Stimulated activated CD8-positive, alpha-beta memory T cell treated with anti-CD3 and anti-CD28 coated beads, Interleukin-2, amount 100 ng/mL, for 48 hours (primary cell): ENCODE results near the gene DEFB110.

Source experiments
- DNase-seq, 2 donors: peaks; one replicate each; pipeline ENCODE4 v3.0.0-alpha.2; 2020; ENCODE audit warnings: low read depth in 2 of 2

Gene DEFB110

GRCh38 chr6:50021894-50022293, at the start of gene DEFB110:
DEFB110 (minus strand) TSS chr6:50021994; CDS start chr6:50021935, 59 bp downstream.
- no peak for DNase-seq

- no peak for DNase-seq
These were observed 48.3 kb upstream of the DEFB110 start for GRCh38 chr6:50070101-50070500.

GRCh38 chr6:50062051-50062450, 40.3 kb upstream of the DEFB110 start:
- DNase-seq, result no peak

GRCh38 chr6:50056242-50056641, 34.4 kb upstream of the DEFB110 start:
- no peak for DNase-seq

GRCh38 chr6:50049829-50050228, 28.0 kb upstream of the DEFB110 start, which contains the start of gene DEFB112:
DEFB112 (minus strand) TSS chr6:50049929; CDS start chr6:50049869, 60 bp downstream.
- DNase-seq, result no peak

- DNase-seq, result no peak
These were observed 25.2 kb upstream of the DEFB110 start for GRCh38 chr6:50047026-50047425.

GRCh38 chr6:50030777-50031562, 9.2 kb upstream of the DEFB110 start:
- no peak for DNase-seq

- DNase-seq, result no peak
These were observed 8.6 kb upstream of the DEFB110 start for GRCh38 chr6:50030350-50030749.

GRCh38 chr6:50025258-50025657, 3.5 kb upstream of the DEFB110 start:
- no peak for DNase-seq

- DNase-seq, result no peak
These were observed 14.0 kb downstream of the DEFB110 start for GRCh38 chr6:50007819-50008218.

- no peak for DNase-seq
These were observed 18.7 kb downstream of the DEFB110 start for GRCh38 chr6:50003139-50003538.

- DNase-seq, result no peak
These were observed 26.5 kb downstream of the DEFB110 start for GRCh38 chr6:49995278-49995677.

GRCh38 chr6:49988900-49989299, 32.9 kb downstream of the DEFB110 start:
- no peak for DNase-seq

- DNase-seq, result no peak
These were observed 34.0 kb downstream of the DEFB110 start for GRCh38 chr6:49987749-49988148.

GRCh38 chr6:49986551-49986950, 35.2 kb downstream of the DEFB110 start:
- DNase-seq, result no peak

GRCh38 chr6:49982046-49982445, 39.7 kb downstream of the DEFB110 start:
- DNase-seq, result no peak

- no peak for DNase-seq
These were observed 40.9 kb downstream of the DEFB110 start for GRCh38 chr6:49980898-49981297.

GRCh38 chr6:49979584-49979983, 42.2 kb downstream of the DEFB110 start:
- no peak for DNase-seq

GRCh38 chr6:49978332-49979226, 43.2 kb downstream of the DEFB110 start:
- no peak for DNase-seq

- no peak for DNase-seq
These were observed 52.2 kb downstream of the DEFB110 start, which contains the start of gene DEFB113 for GRCh38 chr6:49969605-49970004. DEFB113 (minus strand) TSS chr6:49969625; CDS start chr6:49969625, 0 bp downstream.
